HepG2 (cell line): Measurements from ENCODE around the gene ZNF586. TPM values are rescaled to one million over a fixed set of nuclear protein-coding genes. Genes with fewer than 3 reads are reported as not detected.

Experiments used
- ARID4A ChIP-seq: sonication (generic); formaldehyde crosslinking; IDR thresholded peaks from 2 replicates; pipeline ENCODE4 v1.5.0; 2020; ENCODE audit warnings: mild to moderate bottlenecking, missing genetic modification reagents, borderline replicate concordance
- ATAD3A ChIP-seq: sonication (generic); formaldehyde crosslinking; IDR thresholded peaks from 2 replicates; pipeline ENCODE4 v1.4.0; 2020; ENCODE audit warnings: missing genetic modification reagents
- DMAP1 ChIP-seq: IDR thresholded peaks from 2 replicates; pipeline ENCODE4 v1.6.1; 2016
- HDAC2 ChIP-seq: sonication (generic); formaldehyde crosslinking; IDR thresholded peaks from 2 replicates; pipeline ENCODE4 v1.4.0; 2020; ENCODE audit warnings: missing genetic modification reagents
- HDAC6 ChIP-seq: fragments of 200-600 bp; sonication (generic); IDR thresholded peaks from 2 replicates; pipeline ENCODE4 v1.7.0; 2017; ENCODE audit warnings: mild to moderate bottlenecking, antibody characterized with exemption, low read length, low read depth
- HMG20B ChIP-seq: conservative IDR thresholded peaks from 2 replicates; pipeline ENCODE4 v1.6.1; 2016; ENCODE audit warnings: missing genetic modification reagents, missing compliant biosample characterization
- KDM1A ChIP-seq: IDR thresholded peaks from 2 replicates; pipeline ENCODE4 v1.6.1; 2016; ENCODE audit warnings: missing compliant biosample characterization
- NR2F2 ChIP-seq: IDR thresholded peaks from 2 replicates; pipeline ENCODE4 v1.6.1; 2012; ENCODE audit warnings: low read depth, inconsistent platforms, borderline replicate concordance
- SETDB1 ChIP-seq: sonication (generic); formaldehyde crosslinking; IDR thresholded peaks from 2 replicates; pipeline ENCODE4 v1.5.1; 2020; ENCODE audit warnings: missing genetic modification reagents, mild to moderate bottlenecking, borderline replicate concordance
- ZNF10 ChIP-seq: sonication (generic); formaldehyde crosslinking; IDR thresholded peaks from 2 replicates; pipeline ENCODE4 v1.4.0; 2020; ENCODE audit warnings: mild to moderate bottlenecking, low read depth, missing genetic modification reagents, borderline replicate concordance
- ZNF225 ChIP-seq: sonication (generic); formaldehyde crosslinking; IDR thresholded peaks from 2 replicates; pipeline ENCODE4 v1.4.0; 2020; ENCODE audit warnings: mild to moderate bottlenecking, missing genetic modification reagents
- ZNF251 ChIP-seq: sonication (generic); formaldehyde crosslinking; IDR thresholded peaks from 2 replicates; pipeline ENCODE4 v1.9.0; 2021; ENCODE audit warnings: mild to moderate bottlenecking, missing genetic modification reagents
- ZNF615 ChIP-seq: sonication (generic); formaldehyde crosslinking; IDR thresholded peaks from 2 replicates; pipeline ENCODE4 v1.5.0; 2020; ENCODE audit warnings: mild to moderate bottlenecking, missing genetic modification reagents, borderline replicate concordance
- ZNF747 ChIP-seq: sonication (generic); formaldehyde crosslinking; IDR thresholded peaks from 2 replicates; pipeline ENCODE4 v1.8.1; 2023; ENCODE audit warnings: missing genetic modification reagents, mild to moderate bottlenecking, borderline replicate concordance
- ZNF749 ChIP-seq: sonication (generic); formaldehyde crosslinking; IDR thresholded peaks from 2 replicates; pipeline ENCODE4 v1.8.0; 2022; ENCODE audit warnings: mild to moderate bottlenecking, missing genetic modification reagents, moderate library complexity, borderline replicate concordance
- ZSCAN12 ChIP-seq: sonication (generic); formaldehyde crosslinking; IDR thresholded peaks from 2 replicates; pipeline ENCODE4 v1.9.0; 2021; ENCODE audit warnings: mild to moderate bottlenecking, missing genetic modification reagents
- polyA plus RNA-seq, 8 experiments: library from polyadenylated mRNA; depleted of rRNA in 3 of 8; stranded (reverse) in 7 of 8; unstranded in 1 of 8; fragments of >200 nt; fragmentation: Illumina TruSeq in 4 of 8; extraction: Trizol in 4 of 8; gene quantifications; 2 replicates each; pipeline versions ENCODE4 v1.2.1 to v1.2.3, GENCODE V29; 2011 to 2016; ENCODE audit warnings: low read depth in 4 of 8, missing spikeins in 1 of 8, mixed read lengths in 1 of 8; ENCODE audit not compliant: insufficient read depth in 1 of 8
- total RNA-seq, 5 experiments: library from RNA; depleted of rRNA; stranded (reverse); fragments of >200 nt; fragmentation: Illumina TruSeq; extraction: Trizol; gene quantifications; 2 replicates each; pipeline ENCODE4 v1.2.3, GENCODE V29; 2016; ENCODE audit warnings: low read depth in 1 of 5
- TF ChIP-seq, protein P1 (sequence below): sonication (generic); formaldehyde crosslinking; IDR thresholded peaks from 2 replicates; pipeline ENCODE4 v1.4.0; 2020; ENCODE audit warnings: missing genetic modification reagents, mild to moderate bottlenecking, borderline replicate concordance
- TF ChIP-seq, protein P2 (sequence below): sonication (generic); formaldehyde crosslinking; IDR thresholded peaks from 2 replicates; pipeline ENCODE4 v1.5.1; 2020; ENCODE audit warnings: mild to moderate bottlenecking, moderate library complexity, missing genetic modification reagents
- TF ChIP-seq, protein P3 (sequence below): sonication (generic); formaldehyde crosslinking; IDR thresholded peaks from 2 replicates; pipeline ENCODE4 v1.5.0; 2020; ENCODE audit warnings: missing genetic modification reagents

Gene ZNF586
- total and polyA plus RNA-seq, 2 of the 13 experiments (the other 11 are each of a cell fraction or from before 2014, with no cell fraction given) = 0.50 to 3.4 TPM

DNA sequence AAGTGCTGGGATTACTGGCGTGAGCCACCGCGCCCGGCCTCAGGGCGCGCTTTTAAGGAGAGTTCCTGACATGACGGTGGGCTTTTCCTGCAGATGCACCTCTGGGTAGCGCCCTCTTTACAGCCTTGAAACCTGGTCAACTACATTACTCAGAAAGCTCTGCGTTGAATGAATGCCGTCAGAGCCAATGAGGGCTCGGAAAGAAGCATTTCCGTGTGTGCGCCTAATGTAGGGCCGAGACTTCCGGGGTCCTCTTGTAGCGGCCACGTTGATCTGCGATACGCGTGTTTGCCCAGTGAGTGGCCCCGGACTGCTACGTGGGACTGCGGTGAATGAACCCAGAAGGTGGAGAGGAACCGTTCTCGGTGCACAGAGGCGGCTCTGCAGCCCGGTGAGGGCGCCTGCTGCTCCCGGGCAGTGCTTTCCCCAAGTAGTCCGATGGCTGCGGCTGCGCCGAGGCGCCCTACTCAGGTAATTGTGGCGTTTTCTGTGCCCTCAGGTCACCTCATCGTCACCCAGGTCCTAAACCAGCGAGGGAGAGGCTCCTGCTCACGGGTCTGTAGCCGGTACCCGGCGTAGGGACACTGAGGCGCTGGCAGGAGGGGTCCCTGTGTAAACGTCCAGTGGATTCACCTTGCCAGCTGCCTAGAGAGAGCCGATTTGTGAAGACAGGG is 50.1 kb downstream of the ZNF586 start (continued):
- TF ChIP-seq ARID4A (CRISPR knock-in tag) (peak; percentile 94), ZNF251 (CRISPR knock-in tag) (no peak), HMG20B (0 out of 2 replicates have a peak, but pooled peaks have one; percentile 30), ATAD3A (CRISPR knock-in tag) (no peak), ZNF615 (CRISPR knock-in tag) (no peak), ZNF749 (CRISPR knock-in tag) (no peak), ZNF10 (CRISPR knock-in tag) (no peak), HDAC6 (no peak), ZSCAN12 (CRISPR knock-in tag) (no peak), ZNF225 (no peak), SETDB1 (CRISPR knock-in tag) (no peak), NR2F2 (no peak), DMAP1 (CRISPR knock-in tag) (peak; percentile 98), ZNF747 (no peak), HDAC2 (CRISPR knock-in tag) (no peak), KDM1A (no peak)
- TF ChIP-seq, protein P1, sequence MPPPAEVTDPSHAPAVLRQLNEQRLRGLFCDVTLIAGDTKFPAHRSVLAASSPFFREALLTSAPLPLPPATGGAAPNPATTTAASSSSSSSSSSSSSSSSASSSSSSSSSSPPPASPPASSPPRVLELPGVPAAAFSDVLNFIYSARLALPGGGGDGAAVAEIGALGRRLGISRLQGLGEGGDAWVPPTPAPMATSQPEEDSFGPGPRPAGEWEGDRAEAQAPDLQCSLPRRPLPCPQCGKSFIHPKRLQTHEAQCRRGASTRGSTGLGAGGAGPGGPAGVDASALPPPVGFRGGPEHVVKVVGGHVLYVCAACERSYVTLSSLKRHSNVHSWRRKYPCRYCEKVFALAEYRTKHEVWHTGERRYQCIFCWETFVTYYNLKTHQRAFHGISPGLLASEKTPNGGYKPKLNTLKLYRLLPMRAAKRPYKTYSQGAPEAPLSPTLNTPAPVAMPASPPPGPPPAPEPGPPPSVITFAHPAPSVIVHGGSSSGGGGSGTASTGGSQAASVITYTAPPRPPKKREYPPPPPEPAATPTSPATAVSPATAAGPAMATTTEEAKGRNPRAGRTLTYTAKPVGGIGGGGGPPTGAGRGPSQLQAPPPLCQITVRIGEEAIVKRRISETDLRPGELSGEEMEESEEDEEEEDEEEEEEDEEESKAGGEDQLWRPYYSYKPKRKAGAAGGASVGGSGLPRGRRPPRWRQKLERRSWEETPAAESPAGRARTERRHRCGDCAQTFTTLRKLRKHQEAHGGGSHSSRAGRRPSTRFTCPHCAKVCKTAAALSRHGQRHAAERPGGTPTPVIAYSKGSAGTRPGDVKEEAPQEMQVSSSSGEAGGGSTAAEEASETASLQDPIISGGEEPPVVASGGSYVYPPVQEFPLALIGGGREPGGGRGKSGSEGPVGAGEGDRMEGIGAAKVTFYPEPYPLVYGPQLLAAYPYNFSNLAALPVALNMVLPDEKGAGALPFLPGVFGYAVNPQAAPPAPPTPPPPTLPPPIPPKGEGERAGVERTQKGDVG (CRISPR knock-in tag) = peak; percentile 49; the same call in 1 of the 2 replicates
- TF ChIP-seq, protein P2, sequence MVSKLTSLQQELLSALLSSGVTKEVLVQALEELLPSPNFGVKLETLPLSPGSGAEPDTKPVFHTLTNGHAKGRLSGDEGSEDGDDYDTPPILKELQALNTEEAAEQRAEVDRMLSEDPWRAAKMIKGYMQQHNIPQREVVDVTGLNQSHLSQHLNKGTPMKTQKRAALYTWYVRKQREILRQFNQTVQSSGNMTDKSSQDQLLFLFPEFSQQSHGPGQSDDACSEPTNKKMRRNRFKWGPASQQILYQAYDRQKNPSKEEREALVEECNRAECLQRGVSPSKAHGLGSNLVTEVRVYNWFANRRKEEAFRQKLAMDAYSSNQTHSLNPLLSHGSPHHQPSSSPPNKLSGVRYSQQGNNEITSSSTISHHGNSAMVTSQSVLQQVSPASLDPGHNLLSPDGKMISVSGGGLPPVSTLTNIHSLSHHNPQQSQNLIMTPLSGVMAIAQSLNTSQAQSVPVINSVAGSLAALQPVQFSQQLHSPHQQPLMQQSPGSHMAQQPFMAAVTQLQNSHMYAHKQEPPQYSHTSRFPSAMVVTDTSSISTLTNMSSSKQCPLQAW (CRISPR knock-in tag) = peak; percentile 70; the same call in 1 of the 2 replicates
- TF ChIP-seq, protein P3, sequence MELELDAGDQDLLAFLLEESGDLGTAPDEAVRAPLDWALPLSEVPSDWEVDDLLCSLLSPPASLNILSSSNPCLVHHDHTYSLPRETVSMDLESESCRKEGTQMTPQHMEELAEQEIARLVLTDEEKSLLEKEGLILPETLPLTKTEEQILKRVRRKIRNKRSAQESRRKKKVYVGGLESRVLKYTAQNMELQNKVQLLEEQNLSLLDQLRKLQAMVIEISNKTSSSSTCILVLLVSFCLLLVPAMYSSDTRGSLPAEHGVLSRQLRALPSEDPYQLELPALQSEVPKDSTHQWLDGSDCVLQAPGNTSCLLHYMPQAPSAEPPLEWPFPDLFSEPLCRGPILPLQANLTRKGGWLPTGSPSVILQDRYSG (CRISPR knock-in tag) = no peak
